Germinal center (tissue), 1 donor: ENCODE data around the gene ALOX5AP.
A peak's percentile ranks its signal among the peaks of the same experiment; 100 is the strongest.

Source experiments
- DNase-seq: peaks from one replicate; pipeline ENCODE4 v3.0.0; 2012; ENCODE audit warnings: mixed read lengths, low spot score

Gene ALOX5AP

DNA sequence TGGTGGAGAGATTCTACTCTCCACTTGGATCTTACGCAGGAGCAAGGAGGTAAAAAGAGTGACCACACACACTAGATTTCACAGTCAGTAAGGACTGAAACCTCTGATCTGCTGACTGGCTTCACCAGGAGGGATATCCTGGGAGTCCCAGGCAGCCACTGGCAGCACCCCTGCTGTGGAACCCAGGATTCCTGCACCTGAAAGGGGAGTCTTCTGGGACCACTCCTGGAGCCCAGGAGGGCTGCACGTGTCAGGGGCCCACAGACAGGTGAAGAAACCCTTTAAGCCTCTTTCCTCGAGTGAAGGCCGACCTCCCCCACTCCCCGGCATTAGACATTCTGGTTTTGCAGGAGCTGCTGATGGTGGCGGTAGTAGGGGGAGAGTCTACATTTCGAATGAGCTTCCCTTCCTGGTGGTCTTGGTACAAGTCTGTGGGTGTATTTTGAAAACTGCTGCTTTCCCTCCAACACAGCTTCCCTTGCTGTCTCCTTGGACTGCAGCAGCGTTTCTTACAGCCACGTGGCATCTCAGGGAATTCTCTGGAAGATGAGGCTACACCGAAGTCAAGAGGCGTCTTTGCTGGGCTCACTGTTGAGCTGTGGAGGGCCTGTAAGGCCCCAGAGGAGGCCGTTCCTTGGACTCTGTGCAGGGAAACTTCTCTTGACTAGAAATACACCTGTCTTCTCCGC, 62.6 kb downstream of the ALOX5AP start:
- DNase-seq = no peak

DNA sequence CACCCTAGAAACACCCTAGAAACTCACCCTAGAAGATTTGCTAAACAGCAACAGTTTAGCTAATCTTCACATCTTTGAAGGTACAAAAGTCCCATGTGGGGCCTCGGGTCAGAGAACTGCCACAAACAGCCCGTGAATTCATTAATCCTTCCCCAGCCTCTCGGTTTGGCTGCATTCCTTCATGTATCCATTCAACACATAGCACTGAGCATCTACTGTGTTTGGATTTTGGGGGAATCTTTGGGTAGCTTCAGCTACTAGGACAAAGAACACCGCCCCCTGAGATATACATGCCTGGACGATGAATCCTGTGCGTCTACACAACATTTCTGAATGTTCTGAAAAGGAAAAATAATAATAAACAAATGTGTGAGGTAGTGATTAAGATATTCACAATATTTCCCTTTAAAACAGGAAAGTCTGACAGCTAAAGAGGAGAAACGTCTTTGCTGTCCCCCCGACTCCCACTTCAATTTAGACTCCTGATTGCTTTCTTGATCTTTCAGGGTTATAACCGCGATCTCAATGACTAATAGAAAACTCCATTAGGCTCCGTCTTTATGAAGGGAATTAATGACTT, 63.5 kb downstream of the ALOX5AP start:
- no peak for DNase-seq

DNA sequence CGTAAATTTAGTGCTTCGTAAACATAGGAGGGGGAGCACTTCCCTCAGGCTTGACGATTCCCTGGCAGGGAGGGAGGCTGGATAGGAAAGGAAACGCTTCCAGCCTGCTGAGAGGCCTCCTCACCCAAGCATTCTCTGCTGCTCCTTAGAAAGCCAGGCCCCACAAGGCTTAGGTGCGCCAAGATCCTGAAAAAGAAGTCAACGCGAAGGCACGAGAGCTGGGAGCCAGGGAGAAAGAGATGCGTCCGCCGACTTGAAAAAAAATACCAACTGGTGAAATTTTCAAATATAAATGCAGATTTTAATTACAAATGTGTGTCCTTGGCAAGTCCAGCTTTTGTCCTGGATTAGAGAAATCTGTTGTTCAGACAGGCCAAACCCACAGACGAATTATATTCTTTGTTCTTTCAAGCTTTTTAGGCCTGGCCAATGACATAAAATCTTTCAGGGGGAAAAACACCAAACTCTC, 64.0 kb downstream of the ALOX5AP start:
- no peak for DNase-seq

DNA sequence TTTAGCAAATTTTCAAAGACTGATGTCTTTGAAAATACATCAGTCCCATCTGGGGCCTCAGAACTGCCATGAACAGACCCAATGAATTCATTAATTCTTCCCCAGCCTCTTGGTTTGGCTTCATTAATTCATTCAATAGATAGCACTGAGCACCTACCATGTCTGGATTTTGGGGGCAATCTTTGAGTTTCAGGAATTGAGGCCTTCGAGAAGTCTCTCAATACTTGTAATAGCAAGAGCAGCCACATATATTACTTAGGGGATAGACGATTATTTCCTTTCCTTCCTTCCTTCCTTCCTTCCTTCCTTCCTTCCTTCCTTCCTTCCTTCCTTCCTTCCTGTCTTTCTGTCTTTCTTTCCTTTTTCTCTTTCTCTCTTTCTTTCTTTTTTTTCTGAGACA, 64.8 kb downstream of the ALOX5AP start:
- no peak for DNase-seq

DNA sequence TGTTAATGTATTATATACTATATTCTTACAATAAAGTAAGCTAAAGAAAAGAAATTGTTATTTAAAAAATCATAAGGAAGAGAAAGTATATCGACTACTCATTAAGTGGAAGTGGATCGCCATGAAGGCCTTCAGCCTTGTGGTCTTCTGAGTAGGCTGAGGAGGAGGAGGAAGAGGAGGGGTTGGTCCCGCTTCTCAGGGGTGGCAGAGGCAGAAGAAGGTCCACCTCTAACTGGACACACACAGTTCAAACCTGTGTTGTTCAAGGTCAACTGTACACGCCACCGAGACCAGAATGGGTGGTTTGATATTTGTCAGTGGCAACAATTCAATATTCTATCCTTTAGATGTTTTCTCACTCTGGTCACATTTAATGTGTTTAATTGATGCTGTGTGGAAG, 67.2 kb downstream of the ALOX5AP start:
- DNase-seq = no peak

DNA sequence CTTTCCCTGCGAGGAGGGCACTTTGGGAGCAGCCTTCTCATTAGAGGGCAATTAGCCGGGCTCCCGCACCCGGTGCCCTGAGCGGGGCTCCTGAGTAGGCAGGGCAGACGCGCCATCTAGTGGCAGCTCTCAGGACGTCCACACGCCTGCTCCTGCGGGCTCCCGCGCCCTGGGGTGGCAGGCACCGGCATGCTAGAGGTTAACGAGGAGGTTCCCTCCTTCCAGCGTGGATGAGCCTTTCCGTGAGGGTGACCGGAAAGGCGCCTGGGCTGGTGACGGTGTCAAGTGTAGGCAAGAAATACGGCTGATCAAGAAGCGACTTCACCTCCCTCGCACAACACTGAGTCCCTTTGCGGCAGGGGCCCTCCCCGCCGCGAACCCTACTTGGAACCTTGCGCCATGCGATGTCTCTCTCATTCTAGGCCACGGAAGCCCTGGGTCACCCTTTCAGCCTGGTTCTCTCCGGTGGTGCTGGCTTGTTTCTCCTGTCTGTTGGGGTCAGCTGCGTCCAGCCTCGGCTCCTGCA, 67.7 kb downstream of the ALOX5AP start:
- peak; percentile 80 for DNase-seq

DNA sequence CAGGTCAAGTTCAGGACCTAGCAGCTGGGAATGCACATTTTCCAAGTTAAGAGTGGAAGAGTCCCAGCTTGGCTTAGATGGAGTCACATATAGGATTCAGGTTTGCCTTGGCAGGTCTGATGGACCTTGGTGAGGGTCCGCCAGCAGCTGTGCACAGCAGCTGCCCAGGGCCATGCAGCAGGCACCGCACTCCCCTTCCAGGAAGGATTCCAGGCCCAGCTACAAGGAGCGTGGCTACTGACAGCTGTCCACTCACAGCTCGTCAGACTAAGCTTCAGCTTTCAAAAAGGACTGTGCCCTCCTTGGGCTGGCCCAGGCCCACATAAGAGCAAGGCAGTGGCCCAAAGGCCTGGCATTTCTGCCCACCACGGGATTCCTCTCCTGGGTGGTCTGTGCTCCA, 68.4 kb downstream of the ALOX5AP start:
- no peak for DNase-seq

DNA sequence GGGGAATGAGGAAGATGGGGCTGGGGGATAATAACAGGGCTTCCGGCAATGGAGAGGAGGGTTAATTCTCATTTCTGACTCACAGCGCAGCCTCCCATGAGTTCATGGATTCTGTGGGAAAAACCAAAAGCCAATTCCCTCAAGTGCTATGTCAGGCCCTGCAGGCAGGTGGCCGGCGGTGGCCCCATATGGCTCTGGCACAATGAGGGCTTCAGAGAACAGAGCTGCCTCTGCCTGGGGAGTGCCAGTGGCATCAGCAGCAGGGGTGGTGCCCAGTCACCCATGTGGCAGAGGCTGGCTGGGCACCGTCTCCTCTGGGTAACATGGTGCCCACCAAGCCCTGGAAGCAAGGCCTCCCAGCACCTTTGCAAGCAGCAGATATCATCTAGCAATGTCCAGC, 69.1 kb downstream of the ALOX5AP start:
- DNase-seq = no peak

DNA sequence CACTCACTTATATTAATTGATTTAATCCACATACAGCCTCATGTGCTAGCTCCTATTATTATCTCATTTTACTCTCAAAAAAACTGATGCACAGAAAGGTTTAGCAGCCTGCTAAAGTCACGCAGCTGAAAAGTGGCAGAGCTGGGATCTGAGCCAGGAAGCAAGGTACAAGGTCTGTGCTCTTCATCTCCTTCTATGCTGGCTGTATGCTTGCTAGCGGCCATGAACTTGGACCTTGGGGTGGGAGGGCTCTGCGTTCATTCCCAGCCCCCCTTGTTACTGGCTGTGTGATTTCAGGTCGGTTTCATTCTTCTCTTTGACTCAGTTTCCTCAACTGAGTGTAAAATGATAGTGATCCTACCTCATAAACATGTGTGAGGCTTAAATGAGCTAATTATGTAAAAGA, 69.8 kb downstream of the ALOX5AP start:
- DNase-seq = no peak

DNA sequence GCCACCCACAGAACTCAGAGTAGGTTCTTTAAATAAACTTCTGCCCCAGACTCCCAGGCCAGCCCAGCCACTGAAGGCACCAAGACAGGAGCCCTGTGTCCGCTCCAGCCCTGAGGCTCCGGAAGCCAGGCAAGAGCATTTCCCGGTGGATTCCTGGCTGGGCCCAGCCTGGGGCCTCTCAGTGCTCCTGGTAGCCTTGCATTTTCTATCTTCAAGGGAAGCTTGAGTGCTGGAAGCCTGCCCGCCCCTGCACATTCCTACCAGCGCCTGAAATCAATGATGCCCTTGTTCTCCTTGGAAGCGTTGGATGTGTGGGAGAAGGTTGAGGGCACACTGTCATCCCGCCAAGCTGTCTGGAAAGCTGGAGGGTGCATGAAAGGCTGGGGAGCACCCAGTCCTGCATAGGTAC, 70.3 kb downstream of the ALOX5AP start:
- no peak for DNase-seq

DNA sequence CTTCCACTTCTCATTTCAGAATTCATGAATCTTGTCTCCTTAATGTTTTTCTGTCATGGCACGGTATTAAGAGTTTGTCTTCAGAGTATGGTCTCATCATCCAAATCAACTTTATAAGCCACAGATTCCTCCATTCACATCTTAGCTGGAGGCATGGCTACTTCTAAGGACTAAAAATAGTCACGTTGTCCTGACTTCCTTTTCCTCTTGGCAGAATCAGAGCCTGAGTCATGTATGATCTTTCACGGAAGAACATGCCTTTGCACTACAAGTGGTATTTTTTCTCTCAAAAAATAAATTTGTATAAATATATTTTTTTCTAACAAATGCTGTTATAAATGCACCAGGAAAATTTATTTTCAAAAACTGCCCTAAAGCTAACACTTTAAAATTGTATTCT, 71.4 kb downstream of the ALOX5AP start:
- no peak for DNase-seq

DNA sequence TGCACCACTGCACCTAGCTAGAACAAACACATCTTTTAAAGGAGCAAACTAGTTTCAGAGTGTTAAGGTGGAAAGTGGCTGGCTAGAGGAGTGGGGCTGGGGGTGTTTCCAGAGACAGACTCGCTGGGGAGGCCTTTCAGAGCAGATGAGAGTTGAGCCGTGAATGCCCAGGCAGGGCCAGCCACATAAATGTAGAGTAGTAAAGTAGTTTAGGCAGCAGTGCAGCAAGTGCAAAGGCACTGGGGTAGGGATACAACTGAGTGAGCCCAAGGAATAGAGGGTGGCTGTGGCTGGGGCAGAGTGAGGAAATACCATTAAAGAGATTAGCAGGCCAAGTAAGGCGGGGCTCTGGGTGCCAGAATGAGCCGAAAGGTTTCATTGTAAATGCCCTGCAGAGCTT, 72.0 kb downstream of the ALOX5AP start:
- no peak for DNase-seq

DNA sequence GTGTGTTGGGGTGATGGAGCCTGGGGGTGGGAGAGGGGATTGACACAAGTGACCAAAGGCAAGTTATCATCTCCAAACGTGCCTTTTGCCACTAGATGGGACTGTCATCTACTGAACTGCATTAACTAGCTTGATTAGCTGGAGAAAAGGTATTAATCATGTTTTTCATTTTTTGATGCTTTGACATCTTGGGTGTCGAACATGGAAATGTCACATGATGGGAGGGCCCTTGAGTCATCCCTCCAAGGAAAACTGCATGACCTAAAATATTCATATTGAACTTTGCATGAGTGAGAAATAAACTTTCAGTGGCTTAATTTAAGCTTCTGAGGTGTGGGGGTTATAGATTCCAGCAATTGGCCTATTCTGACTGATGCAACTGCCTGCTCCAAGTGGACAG, 73.3 kb downstream of the ALOX5AP start:
- DNase-seq = no peak

DNA sequence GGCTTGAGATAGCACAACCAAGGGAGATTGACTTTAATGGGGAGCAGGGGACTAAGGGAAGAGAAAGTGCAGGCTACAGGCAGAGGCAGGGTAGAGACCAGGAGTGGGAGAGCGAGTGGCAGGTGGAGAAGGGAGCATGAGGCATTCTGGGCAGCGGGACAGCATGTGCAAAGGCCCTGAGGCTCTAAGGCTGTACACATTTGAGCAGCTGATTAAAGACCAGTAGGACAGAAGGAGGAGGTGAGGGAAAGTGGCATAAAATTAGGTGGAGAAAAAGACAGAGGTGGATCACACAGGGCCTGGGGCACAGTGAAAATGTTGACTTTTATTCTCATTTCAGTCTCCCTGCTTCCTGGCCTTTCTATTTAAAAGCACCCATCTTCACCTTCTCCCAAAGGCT, 74.4 kb downstream of the ALOX5AP start:
- DNase-seq = no peak

DNA sequence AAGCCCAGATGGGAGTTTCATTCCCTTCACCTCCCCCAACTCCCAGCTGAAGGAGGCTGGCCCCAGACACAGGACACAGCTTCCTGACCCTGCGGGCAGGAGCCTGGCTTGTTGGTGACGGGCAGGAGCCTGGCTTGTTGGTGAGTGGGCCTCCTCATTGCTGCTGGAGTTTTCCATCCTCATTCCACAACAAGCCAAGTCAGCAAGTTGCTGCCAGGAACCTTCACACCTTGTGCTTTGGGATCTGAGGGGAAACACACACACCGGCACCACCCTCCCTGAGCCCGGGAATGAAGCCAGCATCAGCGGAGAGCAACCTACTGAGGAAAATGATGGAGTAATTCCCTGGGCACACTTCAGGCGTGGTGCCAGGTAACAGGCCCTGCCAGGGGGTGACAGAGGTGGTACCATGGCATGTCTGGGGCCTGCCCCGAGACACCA, 74.9 kb downstream of the ALOX5AP start:
- DNase-seq = no peak

DNA sequence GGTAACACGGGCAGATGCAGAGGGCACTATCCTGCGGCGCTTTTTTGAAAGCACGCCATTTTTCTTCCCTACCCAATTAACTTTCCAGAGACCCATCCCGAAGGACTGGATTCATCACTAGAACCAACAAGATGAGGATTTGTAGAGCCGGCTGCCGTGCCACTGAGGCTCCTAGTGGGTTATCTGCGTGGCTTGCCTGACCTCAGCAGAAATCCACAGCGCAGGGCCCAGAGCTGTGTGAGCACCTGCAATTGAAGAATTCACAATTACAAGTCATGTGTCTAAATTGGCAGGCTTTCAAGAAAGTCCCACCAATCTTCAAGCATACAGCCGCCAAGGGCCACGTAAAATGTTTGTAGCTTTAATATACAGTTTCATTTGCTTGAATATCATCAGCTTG, 75.5 kb downstream of the ALOX5AP start:
- no peak for DNase-seq
